GM18526 (cell line): Measurements from ENCODE around the gene MSANTD7.

Source experiments
- POLR2A ChIP-seq: IDR thresholded peaks from 3 replicates; pipeline ENCODE4 v1.6.1; 2011; ENCODE audit not compliant: insufficient read length; ENCODE audit errors: extremely low read depth

MSANTD7 gene

DNA sequence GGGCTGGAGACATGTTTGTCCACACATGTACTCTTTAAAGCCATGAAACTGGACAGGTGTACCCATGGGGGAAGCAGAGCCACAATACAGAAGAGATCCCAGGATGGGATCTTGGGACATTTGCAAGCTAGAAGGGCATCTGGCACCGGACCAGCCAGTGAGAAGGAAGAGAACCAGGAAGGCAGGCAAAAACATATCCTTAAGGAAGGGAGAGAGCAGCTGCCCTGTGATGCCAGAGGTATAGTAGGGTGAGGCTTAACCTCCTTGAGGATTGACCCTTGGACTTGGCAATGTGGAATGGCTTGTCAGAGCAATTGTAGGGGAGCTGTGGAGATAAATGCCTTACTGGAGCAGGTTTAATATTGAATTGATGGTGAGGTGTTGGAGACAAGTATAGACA lies 22.7 kb downstream of the MSANTD7 start:
- TF ChIP-seq POLR2A = no peak

DNA sequence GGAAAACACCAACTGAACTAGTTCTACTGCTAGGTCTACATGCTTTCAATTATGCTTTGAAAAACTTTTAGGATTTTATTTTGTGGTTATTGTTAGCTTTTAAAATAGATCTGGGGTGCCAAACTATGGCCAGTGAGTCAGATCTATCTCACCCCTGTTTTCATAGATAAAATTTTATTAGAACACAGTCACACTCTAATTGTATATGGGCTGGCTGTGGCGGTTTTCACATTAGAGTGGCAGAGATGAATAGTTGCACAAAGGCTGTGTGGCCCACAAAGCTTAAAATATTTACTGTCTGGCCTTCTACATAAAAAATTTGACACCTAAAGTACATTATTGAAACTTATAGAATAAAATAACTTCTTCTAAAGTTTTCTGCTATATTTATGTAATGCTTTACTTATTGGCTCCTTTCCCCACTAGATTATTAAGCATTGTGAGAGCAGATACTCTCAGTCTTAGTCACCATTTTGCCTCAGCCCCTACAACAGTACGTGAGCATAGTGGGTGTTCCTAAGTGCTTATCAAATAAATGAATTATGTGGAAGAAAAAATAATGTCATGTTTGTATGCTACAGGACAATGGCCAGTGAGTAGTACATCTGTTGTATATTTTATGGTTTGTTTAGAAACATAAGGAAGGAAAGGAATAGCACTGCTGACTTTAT lies 35.1 kb downstream of the MSANTD7 start:
- no peak for TF ChIP-seq POLR2A

DNA sequence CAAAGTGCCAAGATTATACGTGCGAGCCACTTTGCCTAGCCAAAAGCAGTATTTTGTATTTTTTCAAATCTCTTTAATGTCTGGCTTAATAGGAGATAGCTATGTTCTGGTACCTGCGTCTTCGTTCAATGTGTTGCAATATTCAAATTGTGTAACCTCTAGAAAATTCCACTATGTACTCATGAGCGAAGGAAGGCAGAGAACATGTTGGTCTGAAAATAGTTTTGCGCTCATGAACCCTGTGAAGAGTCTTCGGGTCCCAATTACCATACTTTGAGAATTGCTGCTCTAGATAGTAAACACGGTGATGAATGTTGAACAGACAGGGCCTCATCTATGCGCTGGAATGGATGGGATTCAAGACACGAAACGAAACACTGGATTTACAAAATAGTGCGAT lies 37.8 kb downstream of the MSANTD7 start:
- no peak for TF ChIP-seq POLR2A

DNA sequence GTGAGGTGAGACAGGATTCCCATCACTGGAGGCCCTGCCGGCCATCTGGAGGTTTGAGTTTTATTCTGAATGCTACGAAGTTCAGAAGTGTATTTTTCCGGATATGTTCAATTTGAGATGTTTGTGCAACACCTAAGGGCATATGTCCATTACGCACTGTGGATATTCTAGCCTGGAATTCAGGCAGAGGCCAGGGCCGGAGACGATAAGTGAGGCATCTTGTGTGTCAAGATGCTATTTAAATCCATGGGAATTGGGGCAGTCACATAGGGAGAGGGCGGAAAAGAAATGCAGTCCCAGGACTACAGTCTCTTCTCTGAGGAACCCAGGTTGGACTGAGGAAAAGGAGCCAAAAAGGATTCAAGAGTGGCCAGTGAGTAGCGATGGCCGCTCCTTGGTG lies 38.7 kb downstream of the MSANTD7 start:
- TF ChIP-seq POLR2A = no peak

DNA sequence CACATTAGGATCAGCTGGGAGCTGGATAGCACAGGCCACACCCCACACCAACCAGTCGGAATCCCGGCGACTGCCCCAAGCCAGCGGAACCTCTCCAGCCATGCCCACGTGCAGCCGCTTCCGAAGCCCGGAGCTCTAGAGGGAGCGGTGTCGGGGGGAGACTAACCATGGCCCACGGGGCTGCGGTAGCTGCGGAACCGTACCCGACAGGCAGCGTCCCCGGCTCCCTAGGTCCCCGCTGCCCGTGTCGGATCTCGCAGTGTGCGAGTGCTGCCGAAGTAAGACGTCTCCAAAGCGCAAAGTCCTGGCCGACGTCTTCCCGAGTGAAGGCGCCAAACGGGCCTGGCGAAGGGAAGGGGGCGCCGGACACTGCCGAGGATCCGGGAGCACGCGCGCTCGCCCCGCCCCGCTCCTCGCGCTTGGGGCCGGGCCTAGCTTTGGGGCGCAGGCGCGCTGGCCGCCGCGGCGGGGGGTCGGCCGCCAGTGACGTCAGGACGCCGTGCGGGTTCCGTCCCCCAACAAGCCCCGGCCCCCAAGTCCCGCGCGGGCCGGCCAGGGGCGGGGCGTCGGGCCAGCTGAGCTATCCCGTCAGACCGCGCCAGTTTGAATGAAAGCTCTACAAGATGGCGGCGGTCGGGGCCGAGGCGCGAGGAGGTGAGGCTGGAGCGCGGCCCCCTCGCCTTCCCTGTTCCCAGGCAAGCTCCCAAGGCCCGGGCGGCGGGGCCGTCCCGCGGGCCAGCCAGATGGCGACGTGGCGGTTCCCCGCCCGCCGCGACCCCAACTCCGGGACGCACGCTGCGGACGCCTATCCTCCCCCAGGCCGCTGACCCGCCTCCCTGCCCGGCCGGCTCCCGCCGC lies 40.4 kb downstream of the MSANTD7 start, which contains the start of gene SUV39H2:
Gene SUV39H2, plus strand, starts transcription at position 601 of the 858 bp plus-strand sequence. Its CDS starts 23 bp downstream, at position 624.
- TF ChIP-seq POLR2A = peak; percentile 85

DNA sequence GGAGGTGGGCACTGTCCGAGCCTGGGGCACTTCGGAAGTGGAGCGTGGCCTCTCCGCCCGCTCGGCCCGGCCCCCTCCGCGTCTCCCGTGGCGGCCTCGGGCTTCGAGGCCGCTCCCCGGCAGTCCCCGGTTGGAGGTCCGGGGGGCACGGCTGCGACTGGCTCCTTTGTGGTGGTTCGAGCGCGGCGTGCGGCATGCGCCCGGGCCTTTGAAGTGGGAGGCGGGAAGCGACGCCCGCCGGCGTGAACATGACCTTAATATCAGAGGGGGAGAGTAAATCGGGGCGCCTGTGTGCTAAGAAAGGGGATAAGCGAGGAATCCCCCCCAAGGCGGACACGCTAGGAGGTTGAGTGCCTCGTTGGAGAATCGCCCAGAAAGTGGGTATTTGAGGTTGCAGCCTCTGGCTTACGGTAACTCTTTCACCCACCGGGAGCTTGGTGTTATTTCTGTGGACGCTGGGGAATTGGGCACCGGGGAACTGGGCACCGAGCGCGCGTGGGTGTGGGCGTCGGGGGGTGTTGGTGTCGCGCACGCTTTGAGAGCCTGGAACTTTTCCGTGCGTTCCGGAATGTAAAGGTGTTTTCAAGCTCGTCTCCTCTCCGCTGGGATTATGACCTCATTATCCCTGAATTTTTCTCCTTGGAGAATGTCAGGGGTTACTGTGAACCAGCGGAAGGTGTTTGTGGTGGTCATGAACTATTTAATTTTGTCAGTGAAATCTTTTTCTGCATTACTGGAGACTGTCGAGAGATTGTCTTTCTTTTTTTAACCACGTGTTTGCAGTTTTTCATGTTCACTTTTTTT lies 41.2 kb downstream of the MSANTD7 start:
- TF ChIP-seq POLR2A = no peak

DNA sequence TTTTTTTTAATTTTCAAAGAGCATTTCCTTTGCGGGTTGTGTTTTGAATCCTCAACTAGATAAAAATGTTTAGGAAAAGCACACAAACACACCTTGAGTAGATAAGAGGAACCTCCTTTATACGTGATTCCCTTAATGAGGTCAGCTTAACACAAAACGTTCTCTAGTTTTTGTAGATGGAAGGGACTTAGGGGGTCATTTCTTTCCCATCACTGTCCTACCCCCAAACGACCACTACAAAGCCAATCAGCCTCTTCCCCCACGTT lies 41.8 kb downstream of the MSANTD7 start:
- TF ChIP-seq POLR2A = no peak

DNA sequence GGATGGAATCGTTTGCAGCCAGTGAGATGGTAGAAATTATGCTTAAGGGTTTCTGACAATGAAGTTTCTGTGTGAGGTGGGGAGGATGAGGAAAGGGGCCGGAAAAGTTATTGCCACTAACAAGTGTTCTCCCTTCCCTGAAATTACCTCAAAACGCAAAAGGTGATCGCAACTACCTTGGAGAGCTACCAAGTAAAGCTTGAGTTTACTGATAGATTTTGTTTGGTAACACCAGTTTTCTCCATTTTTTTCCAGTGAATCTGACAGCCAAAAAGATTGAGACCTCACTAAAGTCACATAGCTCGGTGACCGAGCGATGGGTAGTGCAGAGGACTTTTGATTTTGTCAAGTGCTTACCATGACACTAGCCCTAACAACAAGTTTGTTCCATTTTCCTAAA lies 42.1 kb downstream of the MSANTD7 start:
- no peak for TF ChIP-seq POLR2A

DNA sequence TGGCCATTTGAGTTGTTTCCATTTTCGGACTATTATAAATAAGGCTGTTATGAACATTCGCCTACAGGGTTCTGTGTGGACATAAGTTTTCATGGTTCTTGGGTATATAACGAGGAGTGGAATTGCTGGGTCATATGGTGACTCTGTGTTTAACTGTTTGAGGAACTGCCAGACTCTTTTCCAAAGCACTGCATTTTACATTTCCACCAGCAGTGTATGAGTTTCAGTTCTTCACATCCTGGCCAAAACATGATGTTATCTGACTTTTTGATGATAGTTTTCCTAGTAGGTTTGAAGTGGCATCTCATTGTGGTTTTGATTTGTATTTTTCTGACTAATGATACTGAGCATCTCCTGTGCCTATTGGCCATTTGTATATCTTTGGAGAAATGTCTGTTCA lies 46.0 kb downstream of the MSANTD7 start:
- TF ChIP-seq POLR2A = no peak
